ENCODE measurements around the gene DIPK2A. TPM values are rescaled to one million over a fixed set of nuclear protein-coding genes. Genes with fewer than 3 reads are reported as not detected.

DIPK2A gene
- polyA plus RNA-seq, 1 experiment, result 12.6 TPM

DNA sequence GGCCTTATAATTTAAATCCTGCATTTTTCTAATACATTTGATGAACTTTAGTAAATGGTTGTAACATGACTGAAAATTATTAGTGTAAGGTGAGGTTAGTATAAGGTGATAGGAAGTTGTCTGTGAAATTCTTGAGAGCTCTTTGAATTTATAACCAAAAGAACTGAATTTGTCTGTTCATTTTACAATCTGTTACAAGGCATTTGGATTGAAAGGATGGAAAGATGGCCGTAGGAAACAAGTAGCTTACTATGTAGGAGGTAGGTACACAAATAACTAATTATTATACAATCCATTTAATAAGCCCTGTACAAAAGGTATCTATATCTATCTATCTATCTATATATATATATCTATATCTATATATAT is 6.6 kb downstream of the DIPK2A start:
- DNase-seq (ENCODE audit: low read depth), result no peak
- Histone ChIP-seq H3K36me3 (ENCODE audit: control insufficient read depth, insufficient read depth, low read length) (no peaks in the 10 kb centered on the region; the same call in 1 of the 2 replicates), H3K4me3 (ENCODE audit: low read depth, low read length) (no peak overlapping the region), H3K27me3 (ENCODE audit: control insufficient read depth, insufficient read depth, low read length) (no peaks in the 10 kb centered on the region)
- POLR2A ChIA-PET, result no interaction called here
- CTCF ChIA-PET, result interaction anchor here (0.6 to 0.8 kb wide), 2 partner anchors 248 to 630 kb away, joined by 3 to 5 read pairs; no protein-coding TSS in a partner anchor
- TF ChIP-seq, protein P1, sequence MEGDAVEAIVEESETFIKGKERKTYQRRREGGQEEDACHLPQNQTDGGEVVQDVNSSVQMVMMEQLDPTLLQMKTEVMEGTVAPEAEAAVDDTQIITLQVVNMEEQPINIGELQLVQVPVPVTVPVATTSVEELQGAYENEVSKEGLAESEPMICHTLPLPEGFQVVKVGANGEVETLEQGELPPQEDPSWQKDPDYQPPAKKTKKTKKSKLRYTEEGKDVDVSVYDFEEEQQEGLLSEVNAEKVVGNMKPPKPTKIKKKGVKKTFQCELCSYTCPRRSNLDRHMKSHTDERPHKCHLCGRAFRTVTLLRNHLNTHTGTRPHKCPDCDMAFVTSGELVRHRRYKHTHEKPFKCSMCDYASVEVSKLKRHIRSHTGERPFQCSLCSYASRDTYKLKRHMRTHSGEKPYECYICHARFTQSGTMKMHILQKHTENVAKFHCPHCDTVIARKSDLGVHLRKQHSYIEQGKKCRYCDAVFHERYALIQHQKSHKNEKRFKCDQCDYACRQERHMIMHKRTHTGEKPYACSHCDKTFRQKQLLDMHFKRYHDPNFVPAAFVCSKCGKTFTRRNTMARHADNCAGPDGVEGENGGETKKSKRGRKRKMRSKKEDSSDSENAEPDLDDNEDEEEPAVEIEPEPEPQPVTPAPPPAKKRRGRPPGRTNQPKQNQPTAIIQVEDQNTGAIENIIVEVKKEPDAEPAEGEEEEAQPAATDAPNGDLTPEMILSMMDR (IDR thresholded peaks at IDR 0.05; ENCODE audit: insufficient read depth, low read depth, low read length), result no peak

GRCh38 chr3:143979041-143979440 is 7.4 kb downstream of the DIPK2A start:
- TF ChIP-seq, protein P1 (IDR thresholded peaks at IDR 0.05; ENCODE audit: insufficient read depth, low read depth, low read length), result no peak
- H3K4me3 ChIP-seq (ENCODE audit: low read depth, low read length), result no peak overlapping the region
- H3K27me3 ChIP-seq (ENCODE audit: control insufficient read depth, insufficient read depth, low read length), result no peaks in the 10 kb centered on the region
- ChIA-PET CTCF (interaction anchor here (0.6 kb wide), 1 partner anchor 629 kb away, joined by 3 read pairs; no protein-coding TSS in a partner anchor), POLR2A (no interaction called here)
- no peak for DNase-seq (ENCODE audit: low read depth)
- no peaks in the 10 kb centered on the region; the same call in 1 of the 2 replicates for H3K36me3 ChIP-seq (ENCODE audit: control insufficient read depth, insufficient read depth, low read length)

DNA sequence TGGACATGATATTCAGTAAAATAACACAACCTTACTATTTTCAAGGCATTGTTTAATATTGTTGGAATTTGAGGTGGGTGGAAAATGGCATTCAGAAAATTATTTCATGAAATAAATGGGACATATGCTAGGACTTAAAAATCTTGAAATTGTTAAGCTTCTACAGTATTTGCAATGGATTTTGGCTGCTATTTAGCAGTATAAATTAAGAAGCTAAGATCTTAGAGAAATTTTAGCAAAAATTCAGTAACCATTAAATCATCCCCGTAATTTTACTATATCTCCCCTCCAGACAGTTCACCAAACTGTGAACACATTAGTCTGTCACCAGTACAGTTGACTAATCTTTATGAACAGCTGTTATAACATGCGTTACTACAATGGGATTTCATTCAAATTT is 8.2 kb downstream of the DIPK2A start:
- no peak overlapping the region for H3K4me3 ChIP-seq (ENCODE audit: low read depth, low read length)
- ChIA-PET POLR2A (interaction anchor here (0.9 kb wide), 1 partner anchor 8 kb away, joined by 4 read pairs; the partner anchor contains the start of gene DIPK2A), CTCF (interaction anchor here (0.9 to 1.5 kb wide), 2 partner anchors 8 to 9 kb away, joined by 3 to 4 read pairs; partner anchors contain the start of gene DIPK2A)
- no peaks in the 10 kb centered on the region for H3K27me3 ChIP-seq (ENCODE audit: control insufficient read depth, insufficient read depth, low read length)
- TF ChIP-seq, protein P1 (IDR thresholded peaks at IDR 0.05; ENCODE audit: insufficient read depth, low read depth, low read length), result no peak
- no peak for DNase-seq (ENCODE audit: low read depth)
- no peaks in the 10 kb centered on the region; the same call in 1 of the 2 replicates for H3K36me3 ChIP-seq (ENCODE audit: control insufficient read depth, insufficient read depth, low read length)

DNA sequence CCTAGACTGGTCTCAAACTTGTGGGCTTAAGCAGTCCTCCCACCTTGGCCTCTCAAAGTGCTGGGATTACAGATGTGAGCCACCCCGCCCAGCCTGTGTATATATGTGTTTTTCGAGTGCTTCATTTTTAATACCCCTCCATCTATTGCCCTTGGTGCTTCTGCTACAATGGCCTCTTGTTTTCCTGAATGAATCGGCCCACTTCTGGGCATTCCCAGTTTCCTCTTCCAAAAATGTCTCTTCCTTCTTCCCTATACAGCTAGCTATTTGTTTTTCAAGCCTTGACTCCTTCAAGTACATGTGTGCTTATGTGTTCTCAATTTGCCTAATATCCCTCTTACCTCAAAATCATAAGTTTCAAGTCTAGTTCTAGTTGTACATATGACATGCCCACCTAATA is 16.7 kb downstream of the DIPK2A start:
- no peaks in the 10 kb centered on the region for H3K36me3 ChIP-seq (ENCODE audit: control insufficient read depth, insufficient read depth, low read length)
- H3K27me3 ChIP-seq (ENCODE audit: control insufficient read depth, insufficient read depth, low read length), result no peaks in the 10 kb centered on the region
- TF ChIP-seq, protein P1 (IDR thresholded peaks at IDR 0.05; ENCODE audit: insufficient read depth, low read depth, low read length), result no peak
- no peak for DNase-seq (ENCODE audit: low read depth)
- CTCF ChIA-PET, result interaction anchor here (1.1 kb wide), 1 partner anchor 8 kb away, joined by 3 read pairs; no protein-coding TSS in a partner anchor
- POLR2A ChIA-PET, result no interaction called here
- H3K4me3 ChIP-seq (ENCODE audit: low read depth, low read length), result no peak overlapping the region

DNA sequence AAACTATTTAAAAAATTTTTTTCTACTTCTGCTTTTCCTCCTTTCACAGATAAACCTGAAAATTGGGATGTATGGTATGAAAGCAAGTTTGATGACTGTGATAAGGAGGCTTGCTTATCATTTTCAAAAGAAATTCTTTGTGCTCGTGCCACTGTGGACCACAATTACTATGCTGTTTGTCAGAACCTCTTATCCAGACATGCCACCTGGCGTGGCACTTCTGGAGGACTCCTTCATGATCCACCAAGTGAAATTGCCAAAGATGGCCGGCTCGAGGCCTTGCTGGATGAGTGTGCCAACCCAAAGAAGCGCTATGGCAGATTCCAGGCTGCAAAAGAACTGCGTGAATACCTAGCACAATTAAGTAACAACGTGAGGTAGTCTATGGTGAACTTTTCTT is 17.8 kb downstream of the DIPK2A start:
- H3K36me3 ChIP-seq (ENCODE audit: control insufficient read depth, insufficient read depth, low read length), result no peaks in the 10 kb centered on the region
- DNase-seq (ENCODE audit: low read depth), result no peak
- no peak overlapping the region for H3K4me3 ChIP-seq (ENCODE audit: low read depth, low read length)
- H3K27me3 ChIP-seq (ENCODE audit: control insufficient read depth, insufficient read depth, low read length), result no peaks in the 10 kb centered on the region
- ChIA-PET CTCF (no interaction called here), POLR2A (no interaction called here)
- TF ChIP-seq, protein P1 (IDR thresholded peaks at IDR 0.05; ENCODE audit: insufficient read depth, low read depth, low read length), result no peak
